Measurements from ENCODE around the gene SMTNL1.

SMTNL1 gene

GRCh38 chr11:57597916-57598830 is 60.8 kb downstream of the SMTNL1 start:
- no peak for DNase-seq

GRCh38 chr11:57598831-57599155 is 61.4 kb downstream of the SMTNL1 start:
- DNase-seq: no peak

GRCh38 chr11:57599381-57599780 is 62.0 kb downstream of the SMTNL1 start:
- no peak for DNase-seq
